GM12878 (cell line): ENCODE results near the gene ABCB10. TPM values are rescaled to one million over a fixed set of nuclear protein-coding genes. Genes with fewer than 3 reads are reported as not detected.
A peak's percentile ranks its signal among the peaks of the same experiment; 100 is the strongest.

Source experiments
- ATAC-seq: fragments of 200-7000 bp; cut with Tn5 transposase; 3 replicates; pipeline ENCODE4 v1.9.1; 2020; ENCODE audit warnings: mild to moderate bottlenecking, moderate library complexity
- BruUV-seq: library from RNA; stranded (reverse); fragments of 400-500 nt; replicated peaks from 2 replicates; lab custom pipeline; 2021; lab: Mats Ljungman, UMichigan
- CTCF ChIA-PET: fragments of 300-600 bp; sonication (Branson Sonifier 250); formaldehyde crosslinking; extraction: SDS; loops from one replicate; lab custom pipeline; 2021; ENCODE audit warnings: inconsistent platforms; lab: Yijun Ruan, JAX
- POLR2A ChIA-PET: fragments of 350-600 bp; formaldehyde crosslinking; extraction: SDS; loops from one replicate; lab custom pipeline; 2021; ENCODE audit warnings: inconsistent platforms; lab: Charles Lee
- RAD21 ChIA-PET: fragments of 300-600 bp; sonication (Branson Sonifier 250); formaldehyde crosslinking; loops from one replicate; lab custom pipeline; 2023; ENCODE audit warnings: antibody characterized with exemption; ENCODE audit not compliant: unreplicated experiment; lab: Charles Lee
- SMC1A ChIA-PET: fragments of 300-600 bp; sonication (Branson Sonifier 250); formaldehyde crosslinking; loops from one replicate; lab custom pipeline; 2023; ENCODE audit not compliant: unreplicated experiment, uncharacterized antibody; lab: Charles Lee
- DNase-seq: peaks from one replicate; pipeline ENCODE4 v3.0.0-alpha.2; 2011; ENCODE audit warnings: low read depth, low spot score
- FAIRE-seq: peaks from 3 replicates; lab custom pipeline; 2011; peaks lifted over from hg19 to GRCh38; lab: Jason Lieb, UNC
- H2AFZ ChIP-seq: 2 replicates; pipeline ENCODE4 v1.6.0; 2011; ENCODE audit warnings: low read depth, low read length, control low read depth; ENCODE audit not compliant: control insufficient read depth
- H3K27ac ChIP-seq: 2 replicates; pipeline ENCODE4 v1.5.1; 2011; ENCODE audit warnings: control low read depth; ENCODE audit not compliant: control insufficient read depth, insufficient read depth
- H3K27me3 ChIP-seq, 2 experiments: replicated peaks in 1 of 2; 2 replicates each; pipeline versions ENCODE4 v1.6.0 to v1.6.1; 2011; ENCODE audit warnings: low read length in 1 of 2; ENCODE audit not compliant: control insufficient read depth in 2 of 2, insufficient read depth in 2 of 2
- H3K36me3 ChIP-seq, 2 experiments: 2 replicates each; pipeline ENCODE4 v1.5.1; 2011; ENCODE audit warnings: low read length in 1 of 2; ENCODE audit not compliant: control insufficient read depth in 2 of 2, insufficient read depth in 2 of 2
- H3K4me1 ChIP-seq: 2 replicates; pipeline ENCODE4 v1.6.1; 2011; ENCODE audit warnings: mild to moderate bottlenecking, low read length, moderate library complexity, mixed read lengths; ENCODE audit not compliant: control insufficient read depth, insufficient read depth
- H3K4me2 ChIP-seq: 2 replicates; pipeline ENCODE4 v1.6.0; 2011; ENCODE audit warnings: control low read depth; ENCODE audit not compliant: control insufficient read depth, insufficient read depth
- H3K4me3 ChIP-seq: fragments of 200-600 bp; sonication (generic); 2 replicates; pipeline ENCODE4 v1.5.1; 2016
- H3K79me2 ChIP-seq: 2 replicates; pipeline ENCODE4 v1.6.0; 2011; ENCODE audit warnings: low read length; ENCODE audit not compliant: control insufficient read depth, insufficient read depth
- H3K9ac ChIP-seq: 2 replicates; pipeline ENCODE4 v1.8.0; 2011; ENCODE audit warnings: low read length, control low read depth, mixed read lengths; ENCODE audit not compliant: control insufficient read depth, insufficient read depth
- H3K9me3 ChIP-seq: replicated peaks from 3 replicates; pipeline ENCODE4 v1.5.1; 2011; ENCODE audit warnings: mild to moderate bottlenecking, low read length; ENCODE audit not compliant: control insufficient read depth, insufficient read depth
- H4K20me1 ChIP-seq: 2 replicates; pipeline ENCODE4 v1.6.0; 2011; ENCODE audit not compliant: control insufficient read depth, insufficient read depth
- CTCF ChIP-seq, 3 experiments: IDR thresholded peaks in 2 of 3; conservative IDR thresholded peaks in 1 of 3; 2 replicates each; pipeline ENCODE4 v1.5.1; 2011; ENCODE audit warnings: low read depth in 3 of 3, low read length in 3 of 3, mild to moderate bottlenecking in 3 of 3, control low read depth in 2 of 3, moderate library complexity in 2 of 3, inconsistent platforms in 1 of 3, mixed read lengths in 1 of 3; ENCODE audit not compliant: control insufficient read depth in 2 of 3, insufficient read depth in 1 of 3; ENCODE audit errors: extremely low read depth in 1 of 3
- CUX1 ChIP-seq: IDR thresholded peaks from 2 replicates; pipeline ENCODE4 v1.6.1; 2012; ENCODE audit warnings: improper control_type of control experiment, low read depth, low read length; ENCODE audit not compliant: insufficient replicate concordance
- DPF2 ChIP-seq: fragments of 450-650 bp; IDR thresholded peaks from 2 replicates; pipeline ENCODE4 v1.6.1; 2017; ENCODE audit warnings: mild to moderate bottlenecking
- MTA3 ChIP-seq: IDR thresholded peaks from 2 replicates; pipeline ENCODE4 v1.6.1; 2012; ENCODE audit warnings: low read length, inconsistent platforms, borderline replicate concordance
- RAD21 ChIP-seq: IDR thresholded peaks from 2 replicates; pipeline ENCODE4 v1.6.1; 2011; ENCODE audit warnings: mild to moderate bottlenecking, low read depth, low read length, moderate library complexity; ENCODE audit not compliant: insufficient read depth
- RAD51 ChIP-seq: fragments of 450-650 bp; IDR thresholded peaks from 2 replicates; pipeline ENCODE4 v1.6.1; 2016; ENCODE audit warnings: moderate library complexity, mild to moderate bottlenecking, inconsistent platforms
- RELA ChIP-seq: fragments of 450-650 bp; IDR thresholded peaks from 2 replicates; pipeline ENCODE4 v1.8.0; 2014; ENCODE audit warnings: borderline replicate concordance; ENCODE audit not compliant: partially characterized antibody
- RELB ChIP-seq: fragments of 450-650 bp; IDR thresholded peaks from 2 replicates; pipeline ENCODE4 v1.6.1; 2017; ENCODE audit warnings: low read depth, mild to moderate bottlenecking, moderate library complexity
- SMC3 ChIP-seq: IDR thresholded peaks from 2 replicates; pipeline ENCODE4 v1.6.1; 2011; ENCODE audit warnings: low read length, improper control_type of control experiment, borderline replicate concordance
- YBX1 ChIP-seq: fragments of 450-650 bp; IDR thresholded peaks from 2 replicates; pipeline ENCODE4 v1.6.1; 2016; ENCODE audit warnings: antibody characterized with exemption
- ZSCAN29 ChIP-seq: fragments of 450-650 bp; IDR thresholded peaks from 2 replicates; pipeline ENCODE4 v1.6.1; 2017; ENCODE audit warnings: mild to moderate bottlenecking, moderate library complexity
- WGBS: methylation state at CpG from one replicate; pipeline ENCODE4 v1.1.6; 2016; ENCODE audit warnings: low lambda C conversion rate; ENCODE audit not compliant: insufficient replicate concordance, insufficient coverage; ENCODE audit errors: missing lambda C conversion rate; 5-methylcytosine and 5-hydroxymethylcytosine counted together
- in situ Hi-C: fragments of 300-500 bp; cut with MboI; formaldehyde crosslinking; loops from 9 replicates; pipeline ENCODE4 v1.14.3; 2018; ENCODE audit warnings: mixed read lengths
- intact Hi-C: fragments of 100-400 bp; cut with micrococcal nuclease; formaldehyde crosslinking; loops from one replicate; pipeline ENCODE4 v1.14.2; 2022; ENCODE audit not compliant: unreplicated experiment
- polyA plus RNA-seq, 11 experiments: library from polyadenylated mRNA; depleted of rRNA in 4 of 11; unstranded in 6 of 11; stranded (reverse) in 5 of 11; fragments of >200 nt; fragmentation: Nextera tagmentation in 4 of 11; fragmentation: Illumina TruSeq in 1 of 11; extraction: Ambion mirVana in 4 of 11; extraction: Trizol in 1 of 11; gene quantifications; 1 replicate in 1 of 11; 2 replicates in 10 of 11; pipeline versions ENCODE4 v1.2.1 to v1.2.3, GENCODE V29; 2011 to 2016; ENCODE audit warnings: inconsistent platforms in 2 of 11, missing spikeins in 2 of 11, low read depth in 1 of 11
- total RNA-seq, 4 experiments: library from RNA; depleted of rRNA in 3 of 4; stranded (reverse); fragments of >200 nt in 3 of 4; fragmentation: Illumina TruSeq in 1 of 4; extraction: Trizol in 1 of 4; gene quantifications; 2 replicates each; pipeline versions ENCODE4 v1.2.1 to v1.2.3, GENCODE V29; 2013 to 2021

The ABCB10 gene
- total and polyA plus RNA-seq, 10 of the 15 experiments (the other 5 are each of a cell fraction or from before 2014, with no cell fraction given), result 8.0 to 30.5 (median 16.7) TPM

GRCh38 chr1:229578168-229579058, 19.9 kb upstream of the ABCB10 start:
- H2AFZ ChIP-seq, result peak overlapping the region; percentile 64
- no peak overlapping the region for H3K27ac ChIP-seq
- 59% methylated on average over 14 of the region's 14 CpGs for WGBS
- H3K36me3 ChIP-seq, result no peaks in the 10 kb centered on the region
- in situ Hi-C loops, result no loop called here
- H3K9me3 ChIP-seq, result no peaks in the 10 kb centered on the region
- no peak for DNase-seq
- peak overlapping the region; percentile 29; the same call in 1 of the 2 replicates for H3K9ac ChIP-seq
- H3K79me2 ChIP-seq, result no peaks in the 10 kb centered on the region
- H4K20me1 ChIP-seq, result no peaks in the 10 kb centered on the region
- SMC1A ChIA-PET, result interaction anchor here (1.1 to 2.1 kb wide), 5 partner anchors 14 to 53 kb away, joined by 3 to 5 read pairs (median 4); no protein-coding TSS in a partner anchor
- POLR2A ChIA-PET, result interaction anchor here (0.6 to 1.5 kb wide), 4 partner anchors 10 to 46 kb away, joined by 3 to 4 read pairs (median 4); partner anchors contain the start of gene ABCB10
- RAD21 ChIA-PET, result interaction anchor here (0.9 to 2.4 kb wide), 5 partner anchors 20 to 733 kb away, joined by 3 to 20 read pairs (median 3); partner anchors contain the start of gene ABCB10
- CTCF ChIA-PET, result interaction anchor here (1.0 to 2.5 kb wide), 4 partner anchors 14 to 52 kb away, joined by 3 to 8 read pairs (median 4); partner anchors contain the start of gene ABCB10
- peak overlapping the region; percentile 35; the same call in 1 of the 2 replicates for H3K4me3 ChIP-seq
- no peak for TF ChIP-seq DPF2
- TF ChIP-seq RELB, result peak; percentile 50; the same call in 1 of the 2 replicates
- no peak for TF ChIP-seq CUX1
- peak; percentile 17; the same call in 1 of the 2 replicates for TF ChIP-seq SMC3
- 0 out of 2 replicates have a peak, but pooled peaks have one; percentile 63 for TF ChIP-seq YBX1
- no peak for TF ChIP-seq ZSCAN29
- no peak for TF ChIP-seq RAD51
- 0 out of 2 replicates have a peak, but pooled peaks have one; percentile 6 for TF ChIP-seq RAD21
- 0 out of 6 replicates have a peak, but pooled peaks of 2 of the 3 experiments have one; percentile 9 to 16 for TF ChIP-seq CTCF (IDR thresholded peaks at IDR 0.05 in 2 of 3, conservative IDR thresholded peaks at IDR 0.05 in 1 of 3; ENCODE audit: control insufficient read depth in 2 of 3, extremely low read depth in 1 of 3, insufficient read depth in 1 of 3, low read depth in 3 of 3, low read length in 3 of 3)
- TF ChIP-seq MTA3, result no peak
- no peak for TF ChIP-seq RELA
- TF ChIP-seq, all 136 proteins: peak for 5
- intact Hi-C loops, result no loop called here
- peaks cover 9% of the 10 kb centered on the region for H3K4me1 ChIP-seq
- peak; percentile 53 for ATAC-seq
- H3K4me2 ChIP-seq, result peak overlapping the region; percentile 82
- no peaks in the 10 kb centered on the region; a peak in 1 of 4 replicates for H3K27me3 ChIP-seq
- FAIRE-seq, result no peak
- no TSS peak for BruUV-seq
